Measurements from ENCODE around the gene FGF21. TPM values are rescaled to one million over a fixed set of nuclear protein-coding genes. Genes with fewer than 3 reads are reported as not detected.
A peak's percentile ranks its signal among the peaks of the same experiment; 100 is the strongest.
"Not testable (repeated sequence)": the region's sequence is repeated elsewhere in the genome, so short reads cannot be mapped to it uniquely, and the experiment has no call there.

Gene FGF21
- total RNA-seq, 4 donors from 2014 or later: not detected

DNA sequence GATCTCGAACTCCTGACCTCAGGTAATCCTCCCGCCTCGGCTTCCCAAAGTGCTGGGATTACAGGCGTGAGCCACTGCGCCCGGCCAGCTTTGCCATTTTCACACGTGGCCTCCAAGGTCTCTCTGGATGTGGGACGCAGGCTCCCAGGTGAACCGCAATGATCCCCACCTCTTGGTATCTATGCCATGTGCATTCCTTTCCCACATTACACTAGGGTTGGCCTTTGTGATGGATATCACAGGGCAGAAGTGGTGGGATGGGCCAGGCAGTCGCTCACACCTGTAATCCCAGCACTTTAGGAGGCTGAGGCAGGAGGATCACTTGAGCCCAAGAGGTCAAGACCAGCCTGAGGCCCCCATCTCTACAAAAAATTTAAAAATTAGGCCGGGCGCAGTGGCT is 22.4 kb downstream of the FGF21 start:
- no peak for DNase-seq (ENCODE audit: low spot score in 2 of 2)
- H3K4me3 ChIP-seq: no peak overlapping the region
- WGBS: 98% methylated on average over 11 of the region's 12 CpGs
- no peaks in the 10 kb centered on the region for H3K27me3 ChIP-seq
- no peaks in the 10 kb centered on the region for H3K9me3 ChIP-seq
- peaks cover 20% of the 10 kb centered on the region for H3K4me1 ChIP-seq
- H3K27ac ChIP-seq: no peak overlapping the region
- TF ChIP-seq EP300 (IDR thresholded peaks at IDR 0.05): no peak
- no peak for TF ChIP-seq POLR2AphosphoS5 (IDR thresholded peaks at IDR 0.05)
- TF ChIP-seq POLR2A (IDR thresholded peaks at IDR 0.05): no peak
- TF ChIP-seq, protein P1, sequence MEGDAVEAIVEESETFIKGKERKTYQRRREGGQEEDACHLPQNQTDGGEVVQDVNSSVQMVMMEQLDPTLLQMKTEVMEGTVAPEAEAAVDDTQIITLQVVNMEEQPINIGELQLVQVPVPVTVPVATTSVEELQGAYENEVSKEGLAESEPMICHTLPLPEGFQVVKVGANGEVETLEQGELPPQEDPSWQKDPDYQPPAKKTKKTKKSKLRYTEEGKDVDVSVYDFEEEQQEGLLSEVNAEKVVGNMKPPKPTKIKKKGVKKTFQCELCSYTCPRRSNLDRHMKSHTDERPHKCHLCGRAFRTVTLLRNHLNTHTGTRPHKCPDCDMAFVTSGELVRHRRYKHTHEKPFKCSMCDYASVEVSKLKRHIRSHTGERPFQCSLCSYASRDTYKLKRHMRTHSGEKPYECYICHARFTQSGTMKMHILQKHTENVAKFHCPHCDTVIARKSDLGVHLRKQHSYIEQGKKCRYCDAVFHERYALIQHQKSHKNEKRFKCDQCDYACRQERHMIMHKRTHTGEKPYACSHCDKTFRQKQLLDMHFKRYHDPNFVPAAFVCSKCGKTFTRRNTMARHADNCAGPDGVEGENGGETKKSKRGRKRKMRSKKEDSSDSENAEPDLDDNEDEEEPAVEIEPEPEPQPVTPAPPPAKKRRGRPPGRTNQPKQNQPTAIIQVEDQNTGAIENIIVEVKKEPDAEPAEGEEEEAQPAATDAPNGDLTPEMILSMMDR (IDR thresholded peaks at IDR 0.05): no peak
- no peaks in the 10 kb centered on the region for H3K36me3 ChIP-seq

DNA sequence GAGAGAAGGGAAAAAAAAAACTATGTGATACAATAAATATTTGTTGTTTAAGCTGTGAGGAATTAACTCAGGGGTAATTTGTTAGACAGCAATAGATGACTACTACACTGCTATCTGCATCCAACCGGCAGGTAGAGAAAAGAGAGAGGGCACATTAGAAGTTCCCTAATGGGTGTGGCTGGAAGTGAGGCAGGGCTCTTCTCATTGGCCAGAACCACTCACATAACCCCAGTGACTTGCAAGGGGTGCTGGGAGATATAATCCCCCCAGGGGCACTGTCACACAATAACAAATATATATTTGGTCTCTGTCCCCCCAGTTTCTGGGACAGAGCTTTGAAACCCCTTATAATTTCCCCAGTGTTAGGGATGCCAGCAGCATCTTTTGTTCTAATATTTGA is 24.3 kb downstream of the FGF21 start:
- Histone ChIP-seq H3K9me3 (no peaks in the 10 kb centered on the region), H3K27me3 (no peaks in the 10 kb centered on the region), H3K36me3 (no peaks in the 10 kb centered on the region), H3K4me3 (no peak overlapping the region), H3K4me1 (peaks cover 23% of the 10 kb centered on the region), H3K27ac (no peak overlapping the region)
- 33% methylated on average over 1 of the region's 1 CpG for WGBS
- DNase-seq (ENCODE audit: low spot score in 2 of 2): no peak
- TF ChIP-seq POLR2AphosphoS5 (IDR thresholded peaks at IDR 0.05) (no peak), POLR2A (IDR thresholded peaks at IDR 0.05) (no peak), EP300 (IDR thresholded peaks at IDR 0.05) (no peak)
- TF ChIP-seq, protein P1 (IDR thresholded peaks at IDR 0.05): no peak

DNA sequence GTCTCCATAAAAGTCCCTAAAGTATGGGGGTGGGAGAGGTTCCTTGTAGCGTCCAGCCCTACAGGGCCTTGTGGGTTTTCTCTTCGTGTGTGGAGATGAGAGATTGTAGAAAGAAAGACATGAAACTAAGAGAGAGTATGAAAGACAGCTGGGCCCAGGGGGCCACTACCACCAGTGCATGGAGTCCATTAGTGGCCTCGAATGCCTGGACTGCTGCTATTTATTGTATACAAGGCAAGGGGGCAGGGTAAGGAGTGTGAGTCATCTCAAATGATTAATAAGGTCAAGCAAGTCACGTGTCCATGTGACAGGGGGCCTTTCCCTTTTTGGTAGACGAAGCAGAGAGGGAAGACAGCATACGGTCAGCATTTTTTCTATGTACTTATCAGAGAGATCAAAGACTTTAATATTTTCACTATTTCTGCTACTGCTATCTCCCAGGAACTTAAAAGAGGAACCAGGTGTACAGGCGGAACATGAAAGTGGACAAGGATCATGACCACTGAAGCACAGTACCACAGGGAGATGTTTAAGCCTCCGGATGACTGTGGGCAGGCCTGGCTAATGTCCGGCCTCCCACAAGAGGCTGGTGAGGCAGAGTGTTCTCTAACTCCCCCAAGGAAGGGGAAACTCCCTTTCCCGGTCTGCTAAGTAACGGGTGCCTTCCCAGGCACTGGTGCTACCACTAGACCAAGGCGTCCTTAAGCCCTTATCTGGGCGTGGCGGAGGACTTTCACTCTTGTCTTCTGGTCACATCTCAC is 25.5 kb downstream of the FGF21 start:
- WGBS: 55% methylated on average over 14 of the region's 14 CpGs
- H3K4me3 ChIP-seq: no peak overlapping the region
- H3K27me3 ChIP-seq: no peaks in the 10 kb centered on the region
- peaks cover 23% of the 10 kb centered on the region for H3K4me1 ChIP-seq
- TF ChIP-seq POLR2A (IDR thresholded peaks at IDR 0.05): no peak
- no peak for TF ChIP-seq EP300 (IDR thresholded peaks at IDR 0.05)
- TF ChIP-seq, protein P1 (IDR thresholded peaks at IDR 0.05): no peak
- TF ChIP-seq POLR2AphosphoS5 (IDR thresholded peaks at IDR 0.05): no peak
- H3K27ac ChIP-seq: peak overlapping the region; percentile 54
- no peak for DNase-seq (ENCODE audit: low spot score in 2 of 2)
- H3K9me3 ChIP-seq: no peaks in the 10 kb centered on the region
- no peaks in the 10 kb centered on the region for H3K36me3 ChIP-seq

DNA sequence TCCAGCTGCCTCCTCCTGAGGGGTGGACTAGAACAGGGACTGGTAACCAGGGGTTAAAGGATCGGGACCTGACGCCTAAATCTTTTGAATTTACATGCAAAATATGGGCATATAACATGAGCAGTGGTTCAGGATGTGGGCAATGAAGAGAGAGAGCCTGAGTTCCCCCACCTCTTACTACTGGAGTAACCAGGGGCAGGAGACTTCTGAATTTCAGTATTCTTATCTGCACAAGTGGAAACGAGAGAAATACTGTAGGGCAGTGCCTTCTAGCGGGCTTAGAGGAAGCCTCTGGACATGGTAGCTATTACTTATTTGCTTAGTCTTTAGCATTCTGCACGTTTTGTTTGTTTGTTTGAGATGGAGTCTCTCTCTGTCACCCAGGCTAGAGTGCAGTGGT is 29.2 kb downstream of the FGF21 start:
- no peaks in the 10 kb centered on the region for H3K9me3 ChIP-seq
- TF ChIP-seq EP300 (IDR thresholded peaks at IDR 0.05) (no peak), POLR2A (IDR thresholded peaks at IDR 0.05) (no peak), POLR2AphosphoS5 (IDR thresholded peaks at IDR 0.05) (no peak)
- TF ChIP-seq, protein P1 (IDR thresholded peaks at IDR 0.05): no peak
- no peak overlapping the region for H3K4me3 ChIP-seq
- no peak overlapping the region for H3K27ac ChIP-seq
- peaks cover 28% of the 10 kb centered on the region for H3K4me1 ChIP-seq
- 87% methylated on average over 5 of the region's 5 CpGs for WGBS
- H3K27me3 ChIP-seq: no peaks in the 10 kb centered on the region
- DNase-seq (ENCODE audit: low spot score in 2 of 2): no peak
- H3K36me3 ChIP-seq: no peaks in the 10 kb centered on the region

DNA sequence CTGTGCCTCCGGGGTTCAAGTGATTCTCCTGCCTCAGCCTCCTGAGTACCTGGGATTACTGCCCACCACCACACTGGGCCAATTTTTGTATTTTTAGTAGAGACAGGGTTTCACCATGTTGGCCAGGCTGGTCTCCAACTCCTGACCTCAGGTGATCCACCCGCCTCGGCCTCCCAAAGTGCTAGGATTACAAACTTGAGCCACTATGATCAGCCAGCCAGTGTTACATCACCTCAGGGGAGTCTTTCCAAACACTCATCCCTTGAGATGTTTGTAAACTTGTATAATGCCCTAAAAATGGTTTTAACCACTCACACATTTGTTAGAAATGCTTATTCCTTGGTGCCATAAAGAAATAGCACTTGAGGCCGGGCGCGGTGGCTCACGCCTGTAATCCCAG is 31.1 kb downstream of the FGF21 start:
- H3K4me1 ChIP-seq: peaks cover 21% of the 10 kb centered on the region
- not testable (repeated sequence) for H3K36me3 ChIP-seq; H3K27me3 ChIP-seq; DNase-seq (ENCODE audit: low spot score in 2 of 2); H3K27ac ChIP-seq; H3K4me3 ChIP-seq; H3K9me3 ChIP-seq
- 95% methylated on average over 7 of the region's 7 CpGs for WGBS

DNA sequence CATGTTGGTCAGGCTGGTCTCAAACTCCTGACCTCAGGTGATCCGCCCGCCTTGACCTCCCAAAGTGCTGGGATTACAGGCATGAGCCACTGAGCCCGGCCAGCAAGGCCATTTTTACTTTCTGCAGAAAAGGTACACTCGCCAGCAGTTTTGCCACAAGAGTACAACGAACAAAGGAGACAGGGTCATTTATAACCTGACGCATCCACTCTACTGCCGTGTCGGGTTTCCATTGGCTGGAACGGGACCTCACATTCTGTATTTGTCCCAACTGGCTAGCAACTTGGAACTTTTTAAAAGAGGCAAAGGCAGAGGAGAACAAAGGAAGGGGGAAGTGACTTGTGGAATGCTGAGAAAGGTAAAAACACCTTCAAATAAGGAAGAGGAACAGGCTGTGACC is 32.0 kb downstream of the FGF21 start:
- DNase-seq (ENCODE audit: low spot score in 2 of 2); H3K4me3 ChIP-seq; H3K9me3 ChIP-seq; H3K27ac ChIP-seq; H3K36me3 ChIP-seq; H3K27me3 ChIP-seq: not testable (repeated sequence)
- 88% methylated on average over 9 of the region's 9 CpGs for WGBS
- H3K4me1 ChIP-seq: peaks cover 13% of the 10 kb centered on the region
